DMS 273 (cell line): Measurements from ENCODE around the gene D2HGDH.
"Not testable (repeated sequence)": the region's sequence is repeated elsewhere in the genome, so short reads cannot be mapped to it uniquely, and the experiment has no call there.

ENCODE experiments used
- DNase-seq: peaks from one replicate; lab custom pipeline; 2025; ENCODE audit not compliant: unreplicated experiment; lab: John Stamatoyannopoulos, UW

Gene D2HGDH

GRCh38 chr2:241724975-241725870 lies 9.2 kb upstream of the D2HGDH start:
- no peak for DNase-seq

- no peak for DNase-seq
Observed at GRCh38 chr2:241726459-241726858, 8.0 kb upstream of the D2HGDH start.

DNA sequence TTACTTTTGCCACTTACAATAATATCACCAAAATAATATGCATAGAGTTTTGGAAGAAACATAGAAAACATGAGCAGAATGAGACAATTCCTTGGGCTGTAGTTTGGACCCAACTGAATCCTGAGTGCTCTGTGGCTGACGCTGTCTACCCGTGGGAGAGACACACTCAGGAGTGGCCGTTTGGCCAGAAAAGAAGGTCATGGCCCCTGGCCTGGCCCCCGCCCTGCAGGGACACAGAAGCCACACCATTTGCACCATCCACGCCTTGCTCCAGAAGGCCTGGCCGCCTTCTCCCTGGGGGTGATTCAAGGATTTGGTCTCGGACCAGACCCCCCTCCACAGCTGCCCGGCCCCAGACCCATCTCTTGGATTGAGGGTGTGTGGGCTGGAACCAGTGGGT lies 6.4 kb upstream of the D2HGDH start:
- DNase-seq: no peak

DNA sequence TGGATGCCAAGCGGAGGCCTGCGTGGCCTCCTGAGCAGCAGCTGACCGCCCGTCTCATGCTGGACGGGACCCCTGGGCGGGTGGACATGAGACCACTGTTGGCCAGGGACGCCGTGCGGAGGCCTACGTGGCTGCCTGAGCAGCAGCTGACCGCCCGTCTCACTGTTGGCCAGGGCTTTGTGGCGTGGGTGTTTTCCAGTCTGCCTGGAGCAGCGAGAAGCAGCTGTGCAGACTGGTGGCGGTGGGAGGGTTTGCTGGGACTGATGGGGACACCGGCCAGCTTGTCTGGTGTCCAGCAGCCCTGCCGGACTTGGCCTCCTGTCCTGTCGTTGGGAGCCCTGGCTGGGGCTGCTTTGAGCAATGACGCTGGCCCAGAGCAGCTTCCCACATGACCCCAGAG lies 5.8 kb upstream of the D2HGDH start:
- DNase-seq: no peak

DNA sequence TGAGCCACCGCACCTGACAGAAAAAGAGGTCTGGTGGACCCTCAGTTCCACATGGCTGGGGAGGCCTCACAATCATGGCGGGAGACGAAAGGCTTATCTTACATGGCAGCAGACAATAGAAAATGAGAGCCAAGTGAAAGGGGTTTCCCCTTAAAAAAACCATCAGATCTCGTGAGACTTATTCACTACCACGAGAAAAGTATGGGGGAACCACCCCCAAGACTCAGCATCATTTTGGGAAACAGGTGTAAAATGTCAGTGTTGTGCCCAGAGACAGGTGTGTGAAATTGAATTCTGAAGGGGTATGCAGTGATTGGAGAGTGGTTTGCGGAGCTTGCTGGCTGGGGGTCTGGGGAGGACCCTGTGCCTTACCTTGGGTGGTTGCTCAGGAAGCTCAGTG lies 4.6 kb upstream of the D2HGDH start:
- no peak for DNase-seq

DNA sequence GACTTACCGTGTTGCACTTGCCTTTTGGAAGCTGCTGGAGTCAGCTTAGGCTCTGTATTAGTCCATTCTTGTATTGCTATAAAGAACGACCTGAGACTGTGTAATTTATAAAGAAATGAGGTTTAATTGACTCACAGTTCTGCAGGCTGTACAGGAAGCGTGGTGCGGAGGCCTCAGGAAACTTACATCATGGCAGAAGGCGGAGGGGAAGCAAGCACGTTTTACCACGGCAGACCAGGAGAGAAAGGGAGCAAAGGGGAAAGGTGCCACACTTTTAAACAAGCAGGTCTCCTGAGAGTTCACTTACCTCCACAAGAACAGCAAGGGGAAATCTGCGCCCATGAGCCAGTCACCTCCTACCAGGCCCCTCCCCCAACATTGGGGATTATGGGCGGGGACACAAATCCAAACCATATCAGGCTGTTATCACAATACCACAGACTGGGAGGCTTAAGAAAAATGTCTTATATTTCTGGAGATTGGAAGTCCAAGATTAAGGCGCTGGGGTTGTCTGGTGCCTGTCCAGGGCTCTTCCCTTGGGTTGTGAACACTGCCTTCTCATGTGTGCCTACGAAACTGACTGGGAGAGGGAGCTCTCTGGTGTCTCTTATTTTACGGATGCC lies 3.6 kb upstream of the D2HGDH start:
- no peak for DNase-seq

DNA sequence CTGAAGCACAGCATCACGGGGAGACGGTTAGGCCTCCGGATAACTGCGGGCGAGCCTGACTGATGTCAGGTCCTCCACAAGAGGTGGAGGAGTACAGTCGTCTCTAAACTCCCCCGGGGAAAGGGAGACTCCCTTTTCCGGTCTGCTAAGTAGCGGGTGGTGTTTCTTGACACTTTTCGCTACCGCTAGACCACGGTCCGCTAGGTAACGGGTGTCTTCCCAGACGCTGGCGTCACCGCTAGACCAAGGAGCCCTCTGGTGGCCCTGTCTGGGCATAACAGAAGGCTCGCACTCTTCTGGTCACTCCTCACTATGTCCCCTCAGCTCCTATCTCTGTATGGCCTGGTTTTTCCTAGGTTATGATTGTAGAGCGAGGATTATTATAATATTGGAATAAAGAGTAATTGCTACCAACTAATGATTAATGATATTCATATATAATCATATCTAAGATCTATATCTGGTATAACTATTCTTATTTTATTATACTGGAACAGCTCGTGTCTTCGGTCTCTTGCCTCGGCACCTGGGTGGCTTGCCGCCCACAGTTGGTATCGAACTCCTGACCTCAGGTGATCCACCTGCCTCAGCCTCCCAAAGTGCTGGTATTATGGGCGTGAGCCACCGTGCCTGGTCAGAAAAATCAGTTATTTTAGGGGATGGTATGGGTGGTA lies 1.8 kb upstream of the D2HGDH start:
- DNase-seq: peak; percentile 36

GRCh38 chr2:241733391-241734207 lies 831 bp upstream of the D2HGDH start:
- DNase-seq: no peak

DNA sequence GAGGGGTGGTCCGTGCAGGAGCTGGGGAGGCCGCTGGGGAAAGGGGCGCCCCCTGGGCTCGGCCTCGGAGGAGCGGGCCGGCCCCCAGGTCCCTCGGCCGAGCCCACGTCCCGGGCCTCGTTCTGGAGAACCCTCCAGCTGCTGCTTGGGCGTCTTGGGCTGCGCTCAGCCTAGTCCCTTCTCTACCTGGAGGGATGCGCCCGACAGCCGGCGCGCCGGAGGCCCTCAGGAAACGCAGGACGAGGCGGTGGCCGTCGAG lies 293 bp upstream of the D2HGDH start:
- DNase-seq: no peak

DNA sequence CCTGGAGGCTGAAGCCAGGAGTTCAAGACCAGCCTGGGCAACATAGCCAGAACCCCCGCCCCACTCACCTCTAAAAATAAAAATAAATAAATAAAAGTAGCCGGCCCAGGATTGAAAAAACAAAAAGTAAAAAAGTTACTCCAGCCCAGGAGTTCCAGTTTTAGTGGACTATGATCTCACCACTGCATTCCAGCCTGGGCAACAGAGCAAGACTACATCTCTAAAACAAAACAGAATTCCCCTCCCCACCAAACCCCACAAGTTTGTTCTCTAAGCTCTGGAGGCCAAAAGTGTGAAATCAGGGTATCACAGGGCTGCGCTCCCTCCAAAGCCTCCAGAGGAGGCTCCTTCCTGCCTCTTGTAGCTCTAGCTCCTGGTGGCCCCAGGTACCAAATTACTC lies 1.7 kb downstream of the D2HGDH start:
- DNase-seq: no peak

GRCh38 chr2:241738040-241738686 lies 3.7 kb downstream of the D2HGDH start:
- DNase-seq: no peak

- DNase-seq: no peak
Observed at GRCh38 chr2:241739177-241739576, 4.7 kb downstream of the D2HGDH start.

DNA sequence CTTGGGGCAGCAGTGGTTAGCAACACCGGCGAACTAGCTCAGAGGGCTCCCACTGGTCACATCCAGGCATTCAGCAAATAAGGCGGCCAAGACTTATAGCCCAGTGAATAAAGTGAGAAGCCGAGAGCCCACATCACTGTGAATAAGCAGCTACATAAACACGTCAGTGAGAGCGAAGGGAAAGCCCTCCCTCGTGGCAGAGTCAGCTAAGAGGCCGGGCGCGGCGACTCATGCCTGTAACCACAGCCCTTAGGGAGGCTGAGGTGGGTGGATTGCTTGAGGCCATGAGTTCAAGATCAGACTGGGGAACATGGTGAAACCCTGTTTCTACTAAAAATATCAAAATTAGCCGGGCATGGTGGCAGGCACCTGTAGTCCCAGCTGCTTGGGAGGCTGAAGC lies 5.2 kb downstream of the D2HGDH start:
- DNase-seq: no peak

GRCh38 chr2:241741016-241741415 lies 6.6 kb downstream of the D2HGDH start:
- no peak for DNase-seq

- no peak for DNase-seq
Observed at GRCh38 chr2:241742320-241742939, 8.0 kb downstream of the D2HGDH start.

- not testable (repeated sequence) for DNase-seq
Observed at GRCh38 chr2:241743008-241743407, 8.6 kb downstream of the D2HGDH start.

- no peak for DNase-seq
Observed at GRCh38 chr2:241743620-241744019, 9.2 kb downstream of the D2HGDH start.

- no peak for DNase-seq
Observed at GRCh38 chr2:241744028-241744754, 9.8 kb downstream of the D2HGDH start.

GRCh38 chr2:241745276-241745675 lies 10.8 kb downstream of the D2HGDH start:
- DNase-seq: no peak

GRCh38 chr2:241746084-241746483 lies 11.7 kb downstream of the D2HGDH start:
- DNase-seq: no peak
